Pons (tissue), 1 donor: Measurements from ENCODE around the gene CXCR3.
A peak's percentile ranks its signal among the peaks of the same experiment; 100 is the strongest.
"Not testable (repeated sequence)": the region's sequence is repeated elsewhere in the genome, so short reads cannot be mapped to it uniquely, and the experiment has no call there.

Experiments
- DNase-seq: peaks from one replicate; pipeline ENCODE4 v3.0.0-alpha.2; 2016; ENCODE audit warnings: low spot score

CXCR3 gene

DNA sequence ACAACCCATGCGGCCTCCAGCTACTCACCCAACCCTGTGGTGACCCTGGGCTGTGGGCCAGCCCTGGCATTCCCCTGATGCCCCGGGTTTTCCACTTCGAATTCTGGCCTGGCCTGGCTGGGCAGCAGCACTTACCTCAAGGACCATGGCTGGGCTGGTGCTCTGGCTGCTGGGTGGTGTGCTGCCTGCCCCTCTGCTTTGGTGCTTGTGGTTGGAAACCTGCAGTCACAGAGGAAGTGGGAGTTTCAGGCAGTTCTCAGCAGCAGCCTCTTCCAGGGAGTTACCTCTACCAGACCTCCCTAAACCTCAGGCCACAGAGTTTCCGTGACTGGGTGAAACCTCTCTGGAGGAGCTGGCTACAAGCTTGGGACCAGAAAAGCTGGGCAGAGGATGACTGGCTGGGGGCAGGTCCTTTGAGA is at the start of gene CXCR3:
Gene CXCR3, minus strand, starts transcription at position 209 of the 419 bp plus-strand sequence. Its CDS starts 62 bp downstream, at position 147.
- DNase-seq, result no peak

DNA sequence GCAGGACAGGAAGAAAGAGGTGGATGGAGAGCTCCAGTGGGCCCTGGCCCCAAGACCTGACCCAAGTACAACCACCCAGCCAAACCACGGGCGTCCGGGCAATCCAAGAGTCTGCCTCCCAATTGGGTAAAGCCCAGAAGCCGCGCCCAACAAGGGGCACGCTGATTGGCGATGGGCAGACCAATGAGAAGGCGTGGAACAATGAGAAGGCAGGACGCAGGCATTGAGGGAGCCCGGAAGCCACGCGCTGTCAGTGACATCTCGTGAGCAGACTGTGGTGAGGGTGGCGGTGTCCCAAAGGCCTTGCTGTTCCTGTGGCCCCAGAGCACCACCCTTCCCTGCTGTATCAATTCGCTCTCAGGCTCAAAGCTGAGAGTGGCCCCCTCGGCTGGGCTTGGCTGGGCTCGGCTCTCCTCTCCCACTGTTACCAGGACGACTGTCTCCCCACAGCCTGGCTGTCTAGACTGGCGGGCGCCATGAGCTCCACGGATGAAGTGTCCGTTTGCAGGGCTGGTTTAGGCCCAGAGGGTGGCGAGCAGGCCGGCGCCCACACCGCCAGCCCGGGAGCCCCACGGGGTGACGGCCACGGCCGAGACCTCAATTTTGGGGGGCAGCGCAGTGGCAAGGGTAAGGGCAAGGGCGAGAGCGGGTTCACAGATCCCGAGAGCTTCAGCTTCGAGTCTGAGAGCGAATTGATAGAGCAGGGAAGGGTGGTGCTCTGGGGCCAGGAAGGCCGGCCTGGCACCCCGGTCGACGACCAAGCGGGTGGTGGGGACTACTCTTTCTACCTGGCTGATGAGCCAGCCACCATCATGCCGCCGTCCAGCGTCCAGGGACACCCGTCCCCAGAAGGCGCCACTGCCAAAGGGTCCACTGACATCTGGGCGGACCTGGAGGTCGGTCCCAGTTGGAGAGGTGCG is 49.3 kb upstream of the CXCR3 start, which contains the start of gene LOC101059915:
Gene LOC101059915, plus strand, starts transcription at position 219 of the 920 bp plus-strand sequence.
- no peak for DNase-seq

DNA sequence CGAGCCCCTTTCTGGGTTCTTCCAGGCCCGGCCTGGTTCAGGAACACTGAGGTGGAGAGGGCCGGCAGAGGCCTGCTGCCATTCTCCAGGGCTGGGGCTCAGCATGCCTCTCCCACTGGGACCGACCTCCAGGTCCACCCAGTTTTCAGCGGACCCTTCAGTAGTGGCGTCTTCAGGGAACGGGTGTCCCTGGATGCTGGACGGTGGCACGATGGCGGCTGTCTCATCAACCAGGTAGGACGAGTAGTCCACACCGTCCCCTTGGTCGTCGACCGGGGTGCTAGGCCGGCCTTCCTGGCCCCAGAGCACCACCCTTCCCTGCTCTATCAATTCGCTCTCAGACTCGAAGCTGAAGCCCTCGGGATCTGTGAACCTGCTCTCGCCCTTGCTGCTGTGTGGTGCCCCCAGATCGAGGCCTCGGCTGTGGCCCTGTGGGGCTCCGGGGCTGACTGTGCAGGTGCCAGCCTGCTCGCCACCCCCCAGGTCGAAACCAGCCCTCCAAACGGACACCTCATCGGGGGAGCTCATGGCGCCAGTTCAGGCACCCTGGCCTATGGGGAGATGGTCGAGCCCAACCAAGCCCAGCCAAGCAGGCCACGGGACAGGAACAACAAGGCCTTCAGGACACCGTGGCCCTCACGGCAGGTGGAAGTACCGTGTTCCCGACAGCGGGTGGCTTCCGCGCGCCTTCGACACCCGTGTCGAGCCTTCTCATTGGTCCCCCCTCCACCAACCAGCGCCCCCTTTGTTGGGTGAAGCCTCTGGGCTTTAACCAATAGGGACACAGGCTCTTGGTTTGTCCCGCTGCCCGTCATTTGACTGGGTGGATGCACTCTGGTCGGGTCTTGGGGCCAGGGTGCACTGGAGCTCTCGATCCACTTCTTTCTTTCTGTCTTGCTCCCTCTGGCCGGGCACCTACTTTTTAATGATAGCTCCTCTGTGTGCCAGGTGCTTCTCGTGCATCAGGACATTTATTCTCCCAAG is 48.2 kb upstream of the CXCR3 start:
- no peak for DNase-seq

DNA sequence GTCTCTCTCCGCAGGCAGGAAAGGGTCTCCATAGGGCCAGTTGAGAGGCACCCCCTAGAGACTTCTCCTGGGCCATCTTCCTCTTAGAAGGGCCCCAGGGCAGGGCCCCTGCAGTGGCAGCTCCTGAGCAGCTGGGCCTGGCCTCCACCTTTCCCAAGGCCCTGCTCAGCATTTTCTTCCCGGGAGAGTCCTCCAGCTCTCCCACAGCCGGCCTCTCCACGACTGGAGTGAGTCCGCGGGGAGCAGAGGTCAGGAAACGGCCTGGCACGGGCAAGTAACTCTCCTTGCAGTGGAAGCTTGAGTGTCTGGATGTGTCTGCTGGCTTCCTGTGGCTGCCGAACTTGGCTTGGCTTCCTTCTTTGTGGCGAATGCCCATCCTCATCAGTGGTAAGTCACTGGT is 47.4 kb upstream of the CXCR3 start:
- no peak for DNase-seq

DNA sequence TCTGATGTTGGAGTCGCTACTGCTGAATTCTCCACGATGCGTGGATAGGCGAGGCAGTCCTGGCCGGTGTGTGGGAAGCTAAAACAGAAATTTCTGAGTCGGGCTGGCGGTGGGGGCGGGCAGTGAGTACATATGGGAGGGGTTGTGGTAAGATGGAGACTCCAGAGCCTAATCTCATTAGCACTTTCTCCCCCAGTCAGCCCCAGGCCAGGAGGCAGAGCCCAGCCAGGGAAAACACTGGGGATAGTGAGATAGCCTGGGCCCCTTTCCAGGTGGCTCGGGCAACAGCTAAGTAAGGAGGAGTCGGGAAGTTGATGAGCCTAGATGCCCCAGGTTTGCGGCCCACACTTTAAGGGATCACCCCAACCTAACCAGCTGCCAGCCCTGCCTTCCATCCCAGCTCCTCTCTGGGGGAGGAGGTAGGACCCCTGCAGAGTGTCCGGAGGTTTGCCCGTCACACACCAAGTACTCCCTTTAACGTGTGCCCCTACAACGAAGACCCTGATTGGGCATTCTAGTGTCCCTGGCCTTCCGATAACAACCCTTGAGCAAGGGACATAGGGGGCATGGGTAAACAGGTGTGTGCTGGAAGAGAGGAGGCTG is 46.7 kb upstream of the CXCR3 start:
- no peak for DNase-seq

DNA sequence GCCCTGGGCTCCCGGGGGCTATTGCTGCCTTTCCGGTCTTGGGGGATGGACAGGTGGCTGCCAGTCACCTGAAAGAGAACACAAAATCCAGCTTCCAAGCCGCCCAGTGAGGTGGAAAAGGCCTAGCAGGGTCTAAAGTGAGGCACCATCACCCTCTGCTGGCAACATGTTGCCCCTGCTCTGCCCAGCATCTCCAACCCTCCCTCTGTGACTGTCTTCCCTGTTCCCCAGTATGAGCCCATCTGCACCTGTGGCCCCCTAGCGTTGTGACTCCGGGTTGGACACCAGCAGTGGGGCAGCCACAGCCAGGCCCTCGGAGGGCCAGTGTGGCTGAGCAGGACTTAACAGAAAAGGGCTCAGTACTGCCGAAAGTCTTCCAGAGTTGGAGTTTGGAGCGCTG is 45.9 kb upstream of the CXCR3 start:
- DNase-seq, result not testable (repeated sequence)

DNA sequence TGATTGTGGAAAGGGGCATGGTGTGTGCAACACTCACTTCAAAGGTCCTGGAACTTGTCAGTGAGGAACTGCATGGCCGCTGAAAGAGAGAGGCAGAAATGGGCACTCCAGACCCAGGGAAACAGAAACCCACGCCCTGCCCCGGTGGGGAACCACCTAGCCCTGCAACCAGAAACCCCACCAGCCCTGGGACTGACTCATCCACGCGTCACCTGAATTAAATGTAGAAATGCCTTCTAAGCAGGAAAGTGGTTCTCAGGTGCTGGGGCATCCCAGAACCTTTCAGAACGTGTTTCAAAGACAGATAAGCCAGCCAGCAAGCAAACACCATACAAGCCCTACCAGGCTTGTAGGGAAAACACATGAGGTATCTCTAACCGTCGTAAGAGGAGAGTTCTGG is 44.9 kb upstream of the CXCR3 start:
- not testable (repeated sequence) for DNase-seq

DNA sequence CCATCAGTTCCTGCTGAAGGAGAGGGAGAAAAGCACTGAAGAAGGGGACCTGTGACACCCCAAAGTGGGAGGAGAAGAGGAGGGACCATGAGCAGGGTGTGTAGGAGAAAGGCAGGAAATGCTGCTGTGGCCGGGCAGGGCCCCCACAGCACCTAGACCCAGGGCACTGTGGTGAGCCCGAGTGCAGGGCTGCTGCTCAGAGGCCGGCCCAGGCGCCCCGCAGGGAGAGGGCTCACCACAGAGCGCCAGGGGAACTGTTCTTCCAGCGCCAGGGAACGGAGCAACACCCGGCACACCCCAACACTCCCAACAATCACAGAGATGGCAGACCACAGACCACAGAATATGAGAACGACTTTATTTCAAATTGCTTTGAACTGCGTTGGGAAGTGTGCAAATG is 44.3 kb upstream of the CXCR3 start:
- DNase-seq, result not testable (repeated sequence)

DNA sequence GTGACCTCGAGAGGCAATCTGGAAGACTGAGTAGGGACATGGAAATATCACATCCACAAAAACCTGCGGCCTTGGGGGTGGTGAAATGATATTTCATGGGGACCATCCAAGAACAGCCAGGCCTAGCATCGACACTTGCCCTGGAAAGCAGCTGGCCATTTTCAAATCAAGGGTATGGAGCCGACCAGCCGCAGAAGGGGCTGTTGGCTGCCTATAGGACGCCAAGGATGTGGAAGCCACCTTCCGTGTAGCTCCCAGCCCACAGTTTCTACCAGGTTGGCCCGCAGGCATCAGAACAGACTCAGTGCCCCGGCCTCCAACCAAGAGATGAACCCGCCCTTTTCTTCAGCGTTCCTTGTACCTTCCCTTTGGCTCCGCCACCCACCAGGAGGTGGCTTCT is 43.6 kb upstream of the CXCR3 start:
- DNase-seq, result no peak

DNA sequence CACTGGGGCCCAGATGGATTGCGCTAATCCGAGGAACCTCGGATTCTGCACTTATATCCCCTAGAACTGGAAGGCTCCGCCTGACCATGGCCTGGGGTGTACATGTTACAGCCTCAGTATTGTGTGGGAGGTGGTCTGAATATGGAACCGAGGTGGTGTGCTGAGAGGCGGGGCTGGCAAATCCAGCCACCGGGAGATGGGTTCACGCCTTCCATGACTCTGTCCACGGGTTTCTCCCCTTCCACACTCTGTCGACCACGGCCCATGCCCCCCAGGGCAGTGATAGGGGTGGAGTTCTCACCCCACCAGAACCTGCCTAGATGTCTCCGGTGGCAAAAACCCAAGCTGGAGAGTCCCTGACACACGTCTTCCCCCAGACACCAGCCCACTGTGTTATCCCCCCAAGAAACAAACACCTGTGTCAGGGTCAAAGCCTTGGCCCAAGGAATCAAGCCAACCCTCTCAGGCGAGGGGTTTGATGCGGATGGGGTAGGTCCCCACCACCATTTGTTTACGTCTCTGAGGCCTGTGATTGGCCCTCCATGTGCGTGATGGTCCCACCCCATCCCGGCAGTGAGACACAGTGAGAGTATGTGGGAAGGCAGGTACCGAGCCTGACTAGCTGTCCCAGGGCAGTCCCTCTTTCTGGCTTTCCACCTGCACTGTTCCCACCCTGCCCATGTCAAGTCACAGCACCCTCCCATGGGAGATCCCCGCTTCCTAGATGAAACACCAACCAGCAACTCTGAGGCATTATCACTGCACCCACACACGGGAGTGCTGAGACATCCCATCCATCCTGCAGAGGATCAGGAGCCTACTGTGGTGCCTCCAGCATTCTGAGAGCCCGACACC is 42.5 kb upstream of the CXCR3 start:
- DNase-seq, result no peak

DNA sequence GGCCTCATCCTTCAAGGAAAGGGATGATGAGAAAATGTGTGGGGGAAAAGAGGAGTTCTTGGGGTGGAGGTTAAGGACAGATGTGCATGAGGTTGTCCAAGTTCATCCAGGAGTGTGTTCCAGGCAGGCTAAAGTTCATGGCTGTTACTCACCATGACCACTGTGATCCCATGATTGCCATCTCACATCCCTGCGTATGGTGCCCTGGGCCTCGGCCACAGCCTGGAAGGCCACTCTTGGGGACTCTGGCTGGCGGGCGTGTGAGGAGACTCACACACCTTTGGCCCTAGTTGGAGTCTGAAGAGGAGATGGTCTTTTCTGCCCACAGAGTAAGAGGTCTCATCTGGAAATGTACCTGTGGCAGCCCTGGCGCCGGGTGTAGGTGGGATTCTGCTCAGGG is 41.6 kb upstream of the CXCR3 start:
- DNase-seq, result no peak

DNA sequence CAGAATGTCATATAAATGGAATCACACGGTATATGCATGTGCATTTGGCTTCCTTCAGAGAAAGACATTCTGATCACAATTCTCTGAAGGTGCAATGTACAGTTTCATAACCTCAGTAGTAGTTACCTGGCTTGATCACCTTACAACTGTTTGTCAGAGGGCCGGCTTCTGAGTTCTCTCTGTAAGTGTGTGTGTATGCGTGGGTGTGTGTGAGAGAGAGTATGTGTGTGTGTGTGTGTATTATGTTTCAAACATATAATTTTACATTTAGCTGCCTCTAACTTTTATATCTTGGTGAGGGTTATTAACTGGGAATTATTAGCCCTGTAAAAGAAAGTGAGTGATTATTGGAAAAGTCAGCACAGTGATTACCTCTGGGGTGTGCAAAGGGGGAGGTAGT is 41.0 kb upstream of the CXCR3 start:
- DNase-seq, result no peak

DNA sequence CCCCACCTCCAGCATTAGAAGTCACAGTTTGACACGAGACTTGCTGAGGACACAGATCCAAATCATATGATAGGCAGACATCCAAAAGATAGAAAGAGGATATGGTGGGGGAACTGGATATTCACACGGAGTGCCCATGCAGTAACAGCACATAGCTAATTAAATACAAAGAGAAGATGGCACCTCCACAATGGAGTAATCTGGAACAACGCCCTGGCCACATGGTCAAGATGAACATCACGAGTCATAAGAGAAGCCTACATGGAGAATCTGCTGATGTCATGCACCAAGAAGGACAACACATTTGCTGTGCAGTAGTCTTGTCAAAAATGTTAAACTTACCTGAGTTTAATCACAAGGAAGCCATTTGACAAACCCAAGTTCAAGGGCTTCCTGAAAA is 39.0 kb upstream of the CXCR3 start:
- DNase-seq, result no peak

DNA sequence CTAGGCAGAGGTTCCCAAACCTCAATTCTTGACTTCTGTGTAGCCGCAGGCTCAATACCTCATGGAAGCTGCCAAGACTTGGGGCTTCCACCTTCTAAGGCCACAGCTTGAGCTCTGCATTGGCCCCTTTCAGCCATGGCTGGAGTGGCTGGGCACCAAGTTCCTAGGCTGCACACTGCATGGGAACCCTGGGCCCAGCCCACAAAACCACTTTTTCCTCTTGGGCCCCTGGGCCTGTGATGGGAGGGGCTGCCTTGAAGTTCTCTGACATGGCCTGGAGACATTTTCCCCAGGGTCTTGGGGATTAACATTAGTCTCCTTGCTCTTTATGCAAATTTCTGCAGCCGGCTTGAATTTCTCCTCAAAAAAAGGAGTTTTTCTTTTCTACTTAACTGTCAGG is 35.0 kb upstream of the CXCR3 start:
- no peak for DNase-seq

DNA sequence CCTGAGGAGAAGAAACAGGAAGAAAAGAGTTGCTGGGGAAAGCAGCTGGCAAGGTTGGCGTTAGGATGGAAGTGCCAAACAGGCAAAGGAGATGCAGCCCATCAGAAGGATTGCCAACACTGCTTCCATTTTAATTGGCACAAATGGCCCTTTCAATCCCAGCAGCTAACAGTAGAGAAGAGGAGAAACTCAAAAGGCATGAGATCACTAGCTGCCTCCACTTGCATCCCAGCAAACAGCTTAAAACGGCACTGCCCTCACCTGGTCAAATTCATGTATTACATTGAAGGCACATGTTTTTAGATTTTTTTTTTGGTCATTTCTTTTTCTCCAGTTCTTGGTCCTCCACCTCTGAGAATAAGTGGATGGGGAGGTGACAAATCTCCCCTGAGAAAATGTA is 34.1 kb upstream of the CXCR3 start:
- DNase-seq, result peak; percentile 65

DNA sequence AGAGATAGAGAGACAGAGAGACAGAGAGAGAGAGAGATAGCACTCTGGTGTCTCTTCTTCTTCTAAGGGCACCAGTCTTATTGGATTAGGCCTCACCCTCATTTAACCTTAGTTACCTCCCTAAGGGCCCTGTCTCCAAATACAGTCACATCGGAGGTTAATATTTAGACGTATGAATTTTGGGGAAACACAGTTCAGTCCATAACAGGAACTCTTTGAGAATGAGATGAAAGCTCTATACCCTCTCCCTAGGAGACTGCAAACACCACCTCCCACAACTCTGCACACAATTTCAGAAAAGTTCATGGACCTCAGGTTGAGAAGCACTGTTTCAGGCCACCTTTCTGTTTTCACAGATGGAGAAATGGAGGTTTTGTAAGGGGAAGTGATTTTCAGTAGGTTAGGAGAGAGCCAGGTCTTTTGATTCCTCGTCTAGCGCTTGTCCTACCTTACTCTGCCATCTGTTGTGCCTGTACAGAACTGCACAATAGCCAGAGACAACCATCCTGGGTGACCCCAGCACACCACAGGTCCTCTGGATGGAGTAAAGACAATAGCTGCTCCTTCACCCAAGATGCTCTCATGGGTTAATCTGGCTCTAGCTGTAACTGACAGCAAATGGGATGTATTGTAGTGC is 32.1 kb upstream of the CXCR3 start:
- no peak for DNase-seq

DNA sequence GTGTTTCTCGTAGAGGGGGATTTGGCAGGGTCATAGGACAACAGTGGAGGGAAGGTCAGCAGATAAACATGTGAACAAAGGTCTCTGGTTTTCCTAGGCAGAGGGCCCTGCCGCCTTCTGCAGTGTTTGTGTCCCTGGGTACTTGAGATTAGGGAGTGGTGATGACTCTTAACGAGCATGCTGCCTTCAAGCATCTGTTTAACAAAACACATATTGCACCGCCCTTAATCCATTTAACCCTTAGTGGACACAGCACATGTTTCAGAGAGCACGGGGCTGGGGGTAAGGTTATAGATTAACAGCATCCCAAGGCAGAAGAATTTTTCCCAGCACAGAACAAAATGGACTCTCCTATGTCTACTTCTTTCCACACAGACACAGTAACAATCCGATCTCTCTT is 26.1 kb upstream of the CXCR3 start:
- DNase-seq, result not testable (repeated sequence)

DNA sequence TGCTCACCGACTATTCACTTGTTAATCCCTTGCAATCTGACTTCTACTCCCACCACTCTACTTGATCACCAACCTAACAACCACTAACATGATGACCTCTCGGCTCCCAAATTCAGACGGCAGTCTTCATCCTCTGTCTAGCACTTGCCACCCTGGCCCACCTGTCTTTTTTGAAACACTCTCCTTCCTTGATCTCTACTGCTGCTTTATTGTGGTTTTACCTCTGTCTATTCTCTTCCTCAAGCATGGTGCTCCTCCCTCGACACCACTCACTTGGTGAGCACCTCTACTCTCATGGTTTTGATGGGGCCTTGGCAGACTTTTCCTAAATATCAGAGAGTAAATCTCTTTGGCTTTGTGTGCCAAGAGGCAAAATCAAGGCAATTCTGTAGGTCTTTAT is 21.7 kb upstream of the CXCR3 start:
- no peak for DNase-seq

DNA sequence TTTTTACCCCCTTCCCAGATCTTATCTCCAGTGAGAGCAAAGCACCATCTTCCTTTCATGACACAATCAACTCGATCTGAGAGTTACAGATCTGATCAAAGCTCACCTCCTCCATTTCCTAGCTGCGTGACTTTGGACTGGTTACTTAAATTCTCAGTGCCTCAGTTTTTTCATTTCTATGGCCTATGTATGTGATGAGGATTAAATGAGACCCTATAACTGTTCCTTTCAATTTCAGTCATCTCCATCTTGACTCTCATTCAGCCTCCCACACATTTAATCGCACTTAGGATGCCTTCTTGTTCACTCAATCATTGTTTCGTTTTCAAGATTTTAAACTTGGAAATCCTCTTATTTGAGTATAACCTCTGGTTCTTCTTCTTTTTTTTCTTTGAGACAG is 20.1 kb upstream of the CXCR3 start:
- no peak for DNase-seq

DNA sequence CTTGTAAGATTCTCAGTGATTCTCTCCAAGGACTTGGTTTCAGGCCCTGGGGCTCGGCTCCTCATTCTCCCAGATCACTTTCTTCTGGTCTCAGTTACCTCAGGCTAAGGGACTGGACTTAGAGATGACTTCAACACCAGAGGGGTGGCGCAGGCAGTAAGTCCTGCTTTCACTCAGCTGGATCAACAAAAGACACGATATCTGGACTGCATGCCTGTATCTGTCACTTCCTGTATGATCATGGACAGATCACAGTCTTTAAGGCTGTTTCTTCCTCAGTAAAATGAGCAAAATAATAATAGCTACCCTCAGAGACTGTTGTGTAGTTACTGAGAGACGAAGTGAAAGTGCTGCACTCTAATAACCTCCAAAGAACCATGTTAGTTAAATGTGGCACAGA is 19.5 kb upstream of the CXCR3 start:
- DNase-seq, result no peak

DNA sequence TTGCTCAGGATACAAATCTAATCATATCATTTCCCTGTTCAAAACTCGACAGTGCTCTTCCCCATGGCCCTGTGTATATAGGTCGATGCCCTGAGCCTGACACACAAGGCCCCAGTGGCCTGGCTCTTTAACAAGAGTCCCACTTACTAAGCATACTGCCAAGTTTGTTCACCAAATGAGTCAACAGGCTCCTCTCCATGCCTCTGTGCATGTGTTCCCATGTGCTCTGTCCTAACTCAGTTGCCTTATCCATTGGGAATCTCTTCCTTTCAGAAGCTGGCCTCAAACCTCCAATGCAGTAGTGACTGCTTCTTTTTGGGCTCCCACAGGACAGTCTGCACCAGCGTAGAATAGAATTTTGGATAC is 18.9 kb upstream of the CXCR3 start:
- DNase-seq, result no peak
